NCI-H128 (cell line): ENCODE data around the gene KLRF1.

Experiments
- DNase-seq: peaks from one replicate; lab custom pipeline; 2025; ENCODE audit not compliant: unreplicated experiment; lab: John Stamatoyannopoulos, UW

Gene KLRF1

DNA sequence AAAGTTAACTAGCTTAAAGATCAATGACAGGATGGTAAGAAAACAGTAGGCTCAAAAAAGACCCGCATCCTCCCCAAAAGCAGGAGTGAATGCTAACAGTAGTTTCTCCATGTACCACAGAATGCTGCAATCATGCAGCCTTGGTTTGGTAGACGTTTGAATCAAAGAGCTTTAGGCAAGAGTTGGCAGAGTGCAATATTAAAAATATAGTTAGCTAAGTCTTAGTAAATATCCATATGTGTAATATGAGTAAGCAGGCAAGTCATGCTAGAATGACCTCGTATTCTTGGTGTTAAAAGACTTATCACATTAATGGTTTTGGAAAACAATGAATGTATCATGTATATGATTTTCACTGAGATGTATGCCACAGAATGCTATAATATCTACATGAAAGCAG is 18.8 kb upstream of the KLRF1 start:
- no peak for DNase-seq

- DNase-seq: no peak
Observed at GRCh38 chr12:9809338-9809737, 17.9 kb upstream of the KLRF1 start.

- no peak for DNase-seq
Observed at GRCh38 chr12:9809866-9810265, 17.4 kb upstream of the KLRF1 start.

- no peak for DNase-seq
Observed at GRCh38 chr12:9810671-9811070, 16.6 kb upstream of the KLRF1 start.

- DNase-seq: no peak
Observed at GRCh38 chr12:9811621-9812020, 15.7 kb upstream of the KLRF1 start.

- DNase-seq: no peak
Observed at GRCh38 chr12:9813821-9814798, 13.2 kb upstream of the KLRF1 start.

DNA sequence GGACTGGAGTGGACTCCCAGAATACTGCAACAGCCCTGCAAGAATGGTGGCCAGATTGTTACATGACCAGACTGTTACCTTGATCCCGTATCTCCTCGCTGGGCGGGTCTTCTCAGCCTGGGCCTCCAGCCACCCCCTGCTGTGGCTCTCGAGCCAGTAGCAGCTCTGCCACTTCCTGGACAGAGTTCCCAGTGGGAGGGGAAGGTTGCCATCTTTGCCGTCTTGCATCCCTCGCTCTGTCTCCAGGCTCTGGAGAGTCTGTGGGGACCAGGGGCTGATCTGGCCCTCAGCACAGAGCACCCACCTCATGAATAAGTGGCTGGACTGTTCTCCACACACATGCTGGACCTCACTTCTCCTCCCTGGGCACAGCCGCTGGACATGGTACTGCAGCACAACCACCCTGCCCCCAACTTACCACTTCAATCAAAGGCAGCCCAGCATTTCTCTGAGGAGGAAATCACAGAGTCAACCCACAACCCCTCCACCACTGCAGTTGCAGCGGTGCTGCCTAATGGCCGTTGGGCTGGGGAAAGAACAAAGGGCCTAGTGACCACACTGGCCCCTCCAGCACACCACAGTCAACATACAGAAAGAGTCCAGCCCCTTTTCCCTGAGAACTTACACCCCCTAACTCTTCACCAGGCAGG is 6.9 kb upstream of the KLRF1 start:
- DNase-seq: no peak

- no peak for DNase-seq
Observed at GRCh38 chr12:9829483-9829882, 2.2 kb downstream of the KLRF1 start.

DNA sequence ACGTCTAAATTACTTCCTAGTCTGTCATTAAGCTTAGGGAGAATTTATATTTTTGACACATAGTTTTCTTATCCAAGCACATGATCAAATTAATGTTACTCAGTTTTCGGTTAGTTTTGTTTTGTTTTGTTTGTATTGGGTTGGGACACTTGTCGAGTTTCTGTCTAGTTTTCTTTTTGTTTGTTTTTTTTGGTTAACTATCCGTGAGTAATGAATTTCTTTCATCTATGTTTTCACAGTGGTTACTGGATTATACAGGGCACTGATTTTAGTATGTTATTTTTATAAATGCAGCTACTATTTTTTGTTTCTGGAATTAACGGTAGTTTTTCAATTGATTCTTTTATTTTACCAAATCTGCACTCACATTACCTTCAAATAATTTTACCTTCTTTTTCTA is 2.7 kb downstream of the KLRF1 start:
- DNase-seq: no peak

- DNase-seq: no peak
Observed at GRCh38 chr12:9831720-9832119, 4.4 kb downstream of the KLRF1 start.

DNA sequence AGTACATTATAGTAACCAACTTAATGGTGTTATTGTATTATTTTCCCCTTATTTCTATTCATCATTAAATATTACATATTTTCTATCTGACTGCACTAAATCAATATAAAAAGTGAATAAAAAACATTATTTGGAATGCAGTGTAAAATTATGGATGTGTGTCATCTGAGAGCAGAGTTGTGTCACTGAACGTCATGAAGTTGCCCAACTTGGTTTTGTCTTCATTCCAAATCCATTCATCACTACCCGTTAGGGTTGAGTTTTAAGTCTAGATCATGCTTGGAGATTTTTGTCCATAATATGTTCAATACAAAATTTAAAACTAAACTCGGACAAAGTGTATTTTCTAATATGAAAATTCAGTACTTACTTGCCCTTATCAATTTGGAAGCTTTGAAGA is 16.1 kb downstream of the KLRF1 start:
- DNase-seq: no peak

- DNase-seq: no peak
Observed at GRCh38 chr12:9848899-9849298, 21.6 kb downstream of the KLRF1 start.

GRCh38 chr12:9851050-9851449 is 23.8 kb downstream of the KLRF1 start:
- DNase-seq: no peak

- no peak for DNase-seq
Observed at GRCh38 chr12:9851927-9852326, 24.6 kb downstream of the KLRF1 start.

- DNase-seq: no peak
Observed at GRCh38 chr12:9856151-9856550, 28.9 kb downstream of the KLRF1 start.

GRCh38 chr12:9856894-9857293 is 29.6 kb downstream of the KLRF1 start:
- no peak for DNase-seq

GRCh38 chr12:9858135-9858534 is 30.9 kb downstream of the KLRF1 start:
- DNase-seq: no peak

GRCh38 chr12:9864913-9865675 is 37.8 kb downstream of the KLRF1 start:
- DNase-seq: no peak

- DNase-seq: no peak
Observed at GRCh38 chr12:9866860-9867269, 39.6 kb downstream of the KLRF1 start.

DNA sequence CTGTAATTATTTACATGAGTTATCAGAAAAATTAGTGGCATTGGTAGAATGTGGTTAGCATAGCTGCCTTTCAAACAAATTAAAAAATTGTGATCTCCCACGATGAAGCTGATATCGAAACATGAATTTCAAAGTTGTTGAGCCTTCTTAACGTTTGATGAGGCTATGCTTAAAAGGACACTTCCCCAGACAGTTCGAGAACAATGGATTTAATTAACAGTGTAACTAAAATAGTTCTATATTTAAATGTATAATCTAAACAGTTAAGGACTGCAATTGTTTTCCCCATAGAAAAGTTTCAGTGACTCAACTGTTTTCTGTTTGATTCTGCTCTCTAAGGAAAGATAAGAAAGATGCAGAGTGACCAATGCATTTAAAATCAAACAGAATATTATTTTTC is 40.2 kb downstream of the KLRF1 start:
- no peak for DNase-seq

DNA sequence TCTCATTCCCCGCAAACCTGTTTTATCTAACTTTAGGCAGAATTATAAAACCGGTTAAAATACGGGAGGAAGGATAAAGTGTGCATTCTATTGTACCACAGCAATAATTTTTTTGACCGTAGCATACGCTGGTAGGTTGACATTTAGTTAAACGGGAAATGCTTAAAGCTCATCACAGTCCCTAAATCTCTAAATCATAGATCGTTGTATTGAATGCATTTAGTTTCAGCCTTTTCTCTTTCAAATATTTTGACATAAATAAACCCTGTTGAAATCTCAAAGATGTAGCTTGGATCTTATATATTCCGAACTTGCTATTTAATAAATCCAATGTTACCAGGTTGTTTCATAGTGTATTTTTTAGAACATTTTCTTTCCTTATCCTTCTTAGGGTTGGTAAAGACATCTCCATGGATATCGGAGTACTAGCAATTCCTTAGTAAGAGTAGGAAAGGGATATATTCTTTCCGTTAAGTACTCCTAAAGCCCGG is 41.1 kb downstream of the KLRF1 start:
- DNase-seq: no peak

DNA sequence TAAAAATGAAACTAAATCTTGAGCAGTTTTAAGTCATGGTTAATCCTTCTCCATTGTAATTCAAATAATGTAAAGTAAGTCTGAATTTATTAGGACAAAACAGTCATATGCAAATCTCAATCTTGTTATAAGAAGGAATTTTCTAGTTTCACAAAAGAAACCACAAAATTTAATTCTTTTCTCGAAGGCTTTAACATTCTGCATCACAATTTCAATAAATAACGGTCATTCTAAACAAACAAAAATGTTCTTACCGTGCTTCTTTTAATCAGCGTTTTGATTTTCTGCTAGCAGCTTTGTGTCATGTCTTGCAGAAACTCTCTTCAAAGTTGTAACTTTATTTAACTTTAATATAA is 41.6 kb downstream of the KLRF1 start:
- no peak for DNase-seq
